UCSD-AML1 (cell line): ENCODE data around the gene GAK.

Source experiments
- DNase-seq: peaks from one replicate; lab custom pipeline; 2025; ENCODE audit not compliant: unreplicated experiment; lab: John Stamatoyannopoulos, UW

The GAK gene

DNA sequence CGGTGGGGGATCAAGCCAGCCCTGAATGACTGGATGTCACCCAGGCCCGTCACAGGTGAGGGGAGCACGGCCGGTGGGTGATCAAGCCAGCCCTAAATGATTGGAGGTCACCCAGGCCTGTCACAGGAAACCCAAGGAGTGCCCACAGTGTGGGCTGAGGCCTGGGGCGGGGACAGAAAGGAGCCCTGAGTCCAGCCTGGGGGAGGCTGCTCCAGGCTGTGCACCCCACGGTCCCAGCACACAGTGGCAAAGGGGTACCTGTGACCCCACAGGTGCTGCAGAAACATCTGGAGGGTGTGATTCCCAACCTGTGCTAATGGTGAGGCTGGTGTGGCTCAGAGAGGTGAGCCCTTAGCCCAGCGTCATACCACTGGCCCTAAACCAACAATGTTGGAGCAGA, 100.0 kb downstream of the GAK start:
- DNase-seq, result no peak

DNA sequence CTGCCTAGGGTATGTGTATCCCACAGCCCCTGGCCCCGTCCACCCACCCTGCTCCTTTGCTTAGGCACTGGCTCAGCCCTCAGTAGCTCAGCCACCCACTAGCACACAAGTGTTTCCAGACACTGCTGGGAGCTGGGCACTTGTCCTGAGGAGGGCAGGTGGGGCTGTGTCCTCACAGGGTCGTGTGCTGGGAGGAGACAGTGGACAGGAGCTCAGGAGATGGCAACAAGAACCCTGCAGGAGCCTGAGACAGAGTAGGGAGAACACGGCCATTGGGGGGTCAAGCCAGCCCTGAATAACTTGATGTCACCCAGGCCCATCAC, 100.7 kb downstream of the GAK start:
- no peak for DNase-seq

DNA sequence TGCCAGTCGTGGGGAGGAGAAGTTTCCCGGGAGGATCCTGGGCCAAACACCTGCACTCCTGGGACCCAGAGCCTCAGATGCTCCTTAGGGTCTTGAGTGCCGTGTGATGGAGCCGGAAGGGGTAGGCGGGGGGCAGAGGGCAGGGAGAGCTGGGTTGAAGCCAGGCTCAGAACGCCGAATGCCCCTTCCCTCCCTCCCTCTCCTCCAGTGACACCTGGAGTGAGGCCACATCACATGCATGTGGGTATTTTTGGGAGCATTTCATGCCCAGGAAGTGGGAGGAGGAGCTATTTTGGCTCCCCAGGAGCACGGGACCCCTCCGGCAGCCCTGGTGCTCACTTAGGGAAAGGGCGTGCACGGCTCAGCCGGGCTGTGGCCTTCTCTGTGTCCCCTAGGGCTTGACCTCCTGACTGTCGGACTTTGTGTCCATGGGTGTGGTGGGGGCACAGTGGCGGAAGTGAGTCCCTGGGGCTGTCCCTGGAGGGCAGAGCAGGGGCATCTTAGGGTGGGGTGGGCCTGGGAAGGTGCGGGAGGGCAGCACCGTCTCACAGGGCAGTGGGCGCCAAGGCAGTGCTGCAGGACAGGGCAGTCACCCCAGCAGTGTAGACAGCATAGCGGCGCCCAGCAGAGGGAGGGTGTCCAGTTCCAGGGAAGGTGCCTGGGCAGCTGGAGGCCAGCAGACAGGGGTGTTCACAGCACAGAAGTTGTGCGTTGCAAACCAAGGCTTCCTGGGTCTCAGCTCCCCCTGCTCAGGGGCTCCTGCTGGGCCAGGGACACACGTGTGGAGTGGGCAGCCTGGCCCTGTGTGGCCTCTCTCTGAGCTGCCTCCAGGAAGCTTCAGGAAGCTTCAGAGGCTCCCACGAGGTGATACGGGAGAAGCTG, 101.3 kb downstream of the GAK start:
- no peak for DNase-seq

DNA sequence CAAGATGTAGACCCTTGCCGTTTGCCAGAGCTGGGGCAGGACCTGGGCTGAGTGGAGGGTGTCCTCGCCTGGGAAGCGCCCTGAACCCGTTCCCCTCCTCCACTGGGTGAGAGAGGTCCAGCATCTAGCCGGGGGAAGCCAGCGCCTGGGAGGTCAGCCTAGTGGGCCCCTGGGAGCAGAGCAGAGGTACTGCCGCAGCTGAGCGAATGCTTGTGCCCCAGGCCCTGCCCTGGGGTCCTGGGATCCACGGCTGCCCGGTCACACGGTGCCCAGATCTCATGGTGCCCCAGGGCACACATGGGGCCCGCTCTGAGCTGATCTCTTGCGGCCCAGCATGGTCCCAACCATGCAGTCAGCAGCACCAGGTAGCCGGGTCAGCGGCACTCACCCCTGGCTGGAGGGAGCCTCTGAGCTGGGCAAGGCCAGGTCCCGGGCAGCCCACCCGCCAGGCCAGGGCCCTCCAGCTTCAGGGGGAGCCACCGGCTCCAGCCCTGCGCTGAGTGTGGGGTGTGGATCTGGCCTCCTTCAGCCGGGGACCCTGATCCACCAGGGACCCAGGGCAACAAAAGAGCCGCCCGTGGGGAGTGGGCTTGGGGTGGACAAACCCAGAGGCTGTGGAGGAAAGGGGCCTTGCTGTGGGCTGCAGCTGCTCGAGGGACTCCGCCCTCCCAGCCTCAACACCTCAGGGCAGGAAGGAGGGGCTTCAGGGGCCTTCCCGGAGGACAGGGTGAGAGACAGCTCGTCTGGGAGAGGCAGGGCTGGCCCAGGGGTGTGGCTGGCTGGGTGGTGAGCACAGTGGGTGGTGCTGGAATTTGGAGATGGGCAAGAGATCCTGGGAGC, 102.1 kb downstream of the GAK start:
- DNase-seq, result no peak

DNA sequence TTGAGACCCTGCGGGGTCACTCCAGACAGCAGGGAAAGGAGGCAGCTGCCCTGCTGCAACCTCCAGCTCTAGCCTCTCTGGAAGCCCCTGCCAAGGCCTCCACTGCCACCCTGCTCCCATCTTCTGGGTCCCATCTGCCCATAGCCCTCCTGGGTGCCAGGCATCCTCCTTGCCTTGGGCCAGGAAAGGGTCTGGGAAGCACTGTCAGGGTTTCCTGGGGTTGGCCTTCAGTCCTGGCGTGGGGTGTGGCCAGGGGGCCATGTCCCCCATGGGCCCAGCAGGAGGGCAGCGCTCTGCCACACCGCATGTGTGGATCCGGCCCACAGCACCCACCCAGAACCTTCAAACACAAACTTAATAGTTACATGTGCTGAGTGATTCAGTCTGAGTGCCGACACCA, 102.8 kb downstream of the GAK start:
- DNase-seq, result no peak

DNA sequence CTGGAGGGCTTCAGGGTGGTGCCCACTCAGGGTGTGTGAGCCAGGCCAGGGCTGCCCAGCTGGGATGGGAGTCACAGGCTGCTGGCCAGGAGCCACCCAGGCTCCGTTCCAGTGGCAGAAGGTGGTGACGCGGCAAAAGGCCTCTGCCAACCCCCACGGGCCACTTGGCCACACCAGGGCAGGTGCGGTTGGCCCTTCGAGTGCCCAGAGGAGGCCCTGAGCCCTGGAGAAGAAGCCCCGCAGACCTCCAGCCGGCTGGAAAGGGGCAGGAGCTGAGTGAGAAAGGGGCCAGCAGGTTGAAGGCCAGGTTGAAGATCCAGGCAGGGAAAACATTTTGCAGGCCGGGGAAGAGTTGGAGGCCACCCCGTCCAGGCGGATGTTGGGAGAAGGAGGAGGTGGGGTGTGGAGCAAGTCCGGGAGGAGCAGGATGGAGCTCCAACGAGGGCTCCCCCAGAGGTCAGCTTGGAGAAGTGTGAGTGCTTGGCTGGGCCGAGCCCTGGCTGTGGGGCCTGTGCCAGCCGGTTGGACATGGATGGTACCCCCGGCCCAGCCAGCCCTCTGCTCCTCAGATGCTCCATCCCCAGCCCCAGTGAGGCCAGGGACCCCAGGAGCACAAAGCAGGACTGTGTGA, 103.4 kb downstream of the GAK start:
- DNase-seq, result no peak

DNA sequence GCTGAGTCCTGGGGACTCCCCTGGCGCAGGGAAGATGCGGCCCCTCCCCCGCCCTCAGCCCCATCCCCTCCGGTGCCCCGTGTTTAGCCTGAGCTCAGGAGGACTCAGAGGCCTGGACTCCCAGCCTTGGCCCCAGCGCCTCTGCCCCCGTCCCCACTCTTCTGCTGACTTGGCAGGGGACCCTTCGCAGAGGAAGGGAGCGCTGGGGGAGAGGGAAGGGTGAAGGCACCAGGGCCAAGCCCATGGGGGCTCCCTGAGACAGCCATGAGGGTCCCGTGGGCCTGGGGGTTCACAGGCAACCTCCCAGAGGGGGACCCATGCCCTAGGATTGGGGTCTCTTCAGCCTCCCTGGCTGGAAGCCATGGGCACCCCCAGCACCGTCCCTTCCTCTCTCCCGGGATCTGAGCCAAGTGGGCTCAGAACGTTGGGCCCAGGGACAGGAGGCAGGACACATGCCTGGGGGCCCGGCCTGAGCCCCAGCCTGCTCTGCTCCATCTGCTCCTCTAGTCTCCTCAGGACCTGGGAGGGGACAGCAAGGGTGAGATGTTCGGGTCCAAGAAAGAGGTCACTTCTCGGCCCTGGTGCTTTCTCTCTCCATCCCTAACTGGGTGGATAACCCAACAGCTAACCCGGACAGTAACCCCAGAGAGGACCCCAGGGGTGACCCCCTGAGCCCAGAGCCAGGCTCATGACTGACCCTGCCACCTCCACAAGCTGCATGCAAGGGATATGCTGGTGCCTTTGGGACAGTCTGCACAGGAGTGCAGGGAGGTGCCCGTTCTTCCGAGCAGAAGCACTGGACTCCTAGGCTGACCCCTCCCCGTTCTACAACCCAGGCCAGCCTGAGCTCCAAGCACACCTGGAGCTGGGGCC, 104.7 kb downstream of the GAK start:
- DNase-seq, result no peak

DNA sequence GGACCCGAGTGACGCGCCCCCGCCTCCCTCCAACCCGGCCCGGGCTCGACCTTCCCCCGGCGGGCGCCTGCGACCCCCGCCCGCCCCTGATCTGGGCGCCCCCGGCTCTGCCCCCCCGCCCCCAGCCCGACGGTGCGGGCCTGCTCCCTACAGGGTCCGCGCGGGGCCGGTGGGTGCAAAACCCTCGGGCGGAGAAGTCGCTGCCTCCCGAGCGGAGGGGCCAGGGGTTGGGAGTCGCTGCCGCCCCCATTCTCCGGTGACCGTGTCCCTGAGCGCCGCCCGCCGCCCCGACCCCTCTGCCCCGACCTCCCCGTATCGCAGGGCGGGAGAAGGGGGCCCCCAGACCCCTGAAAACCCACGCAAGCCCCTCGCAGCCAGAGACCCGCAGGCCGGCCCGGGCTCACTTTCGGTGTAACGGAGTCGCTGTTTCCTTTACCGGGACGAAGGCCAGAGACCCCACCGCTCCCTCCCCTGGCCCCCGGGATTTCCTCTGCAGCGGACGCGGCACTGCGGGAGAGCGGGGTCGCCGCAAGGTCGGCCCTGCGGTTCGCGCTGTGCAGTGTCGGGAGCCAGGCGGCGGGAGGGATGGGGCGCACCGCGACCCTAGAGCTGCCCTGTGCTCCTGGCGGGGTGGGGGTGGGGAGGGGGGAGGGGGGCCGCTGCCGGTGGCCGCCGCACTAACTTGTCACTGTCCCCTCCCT, 105.5 kb downstream of the GAK start:
- no peak for DNase-seq

DNA sequence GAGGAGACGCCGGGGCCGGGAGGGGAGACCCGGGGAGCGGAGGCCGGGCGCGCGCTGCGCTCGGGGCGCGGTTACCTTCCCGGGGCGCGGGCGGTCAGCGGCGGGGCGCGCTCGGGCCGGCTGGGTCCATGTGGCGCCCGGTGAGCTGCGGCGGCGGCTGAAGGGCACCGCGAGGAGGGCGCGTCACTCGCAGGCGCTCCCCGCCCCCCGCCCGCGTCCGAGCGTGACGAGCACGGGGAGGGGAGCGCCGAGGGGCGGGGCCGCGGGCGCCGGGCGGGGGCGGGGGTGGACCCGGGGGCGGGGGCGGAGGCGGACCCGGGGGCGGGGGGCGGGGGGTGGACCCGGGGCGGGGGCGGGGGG, 106.2 kb downstream of the GAK start, which contains the start of gene CPLX1:
Gene CPLX1, minus strand, starts transcription at position 159 of the 360 bp plus-strand sequence. CDS start 1,607 bp downstream, outside the sequence.
- DNase-seq, result no peak

DNA sequence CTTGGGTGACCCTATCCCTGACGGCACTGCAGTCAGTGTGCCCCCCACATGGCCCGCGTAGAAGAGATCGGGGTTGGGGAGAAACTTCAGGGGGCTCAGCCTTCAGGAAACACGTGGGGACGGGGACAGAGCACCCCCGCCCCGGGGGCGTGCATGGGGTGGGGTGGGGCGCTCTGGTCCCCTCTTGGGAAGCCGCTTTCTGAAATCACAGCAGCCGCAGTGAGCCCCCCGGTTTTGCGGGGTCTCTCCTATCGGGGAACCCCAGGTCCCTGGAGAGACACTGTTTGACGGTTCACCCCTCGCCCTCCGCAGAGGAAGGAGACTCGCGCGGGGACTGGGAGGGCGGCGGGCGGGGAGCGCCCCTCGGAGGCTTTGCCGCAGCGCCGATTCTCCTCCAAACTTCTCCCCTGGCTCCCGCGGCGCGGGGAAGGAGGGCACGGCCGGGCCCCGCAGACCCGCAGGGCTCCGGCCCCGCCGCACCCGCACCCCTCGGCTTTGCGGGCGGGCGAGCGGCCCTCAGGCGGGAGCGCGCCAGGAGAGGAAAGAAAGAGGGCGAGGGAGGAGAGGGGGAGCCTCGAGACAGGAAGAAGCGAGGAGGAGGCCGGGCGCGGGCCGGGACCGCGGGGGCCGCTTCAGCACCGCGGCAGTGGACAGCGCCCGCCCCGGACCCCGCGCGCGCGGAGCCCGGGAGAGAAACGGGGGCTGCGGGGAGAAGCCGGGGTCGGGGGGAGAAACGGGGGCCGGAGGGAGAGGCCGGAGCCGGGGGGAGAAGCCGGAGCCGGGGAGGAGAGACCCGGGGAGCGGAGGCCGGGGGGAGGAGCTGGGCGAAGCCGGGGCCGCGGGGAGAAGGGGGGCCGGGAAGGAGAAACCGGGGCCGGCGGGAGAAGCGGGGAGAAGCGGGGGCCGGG, 106.8 kb downstream of the GAK start:
- no peak for DNase-seq

DNA sequence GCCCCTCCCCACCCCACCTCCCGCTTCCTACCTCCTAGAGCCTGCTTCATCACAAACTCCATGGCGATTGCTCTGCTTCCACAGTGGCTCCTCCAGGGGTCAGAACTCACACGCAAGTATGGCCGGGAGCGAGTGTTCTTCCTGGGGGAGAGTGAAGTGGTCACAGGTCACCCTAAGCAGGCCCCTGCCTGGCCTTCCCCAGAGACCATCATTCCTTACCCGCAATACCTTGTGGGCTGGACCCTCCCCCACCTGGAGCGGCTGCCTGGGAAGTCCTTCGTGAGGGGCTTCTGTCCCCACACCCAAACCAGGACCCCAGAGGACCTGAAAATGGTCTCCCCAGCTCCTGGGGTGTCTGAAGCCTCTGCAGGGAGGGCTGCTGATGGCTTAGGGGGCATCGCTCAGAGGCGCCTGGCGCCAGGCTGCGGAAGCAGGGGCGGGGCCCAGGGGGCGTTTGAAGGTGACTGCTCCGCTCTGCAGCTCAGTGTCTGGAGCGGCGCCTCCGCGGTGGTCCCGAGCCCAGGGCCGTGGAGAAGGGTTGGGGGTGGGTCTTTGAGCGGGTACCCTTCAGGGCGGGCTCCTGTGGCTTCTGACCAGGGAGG, 107.6 kb downstream of the GAK start:
- no peak for DNase-seq

DNA sequence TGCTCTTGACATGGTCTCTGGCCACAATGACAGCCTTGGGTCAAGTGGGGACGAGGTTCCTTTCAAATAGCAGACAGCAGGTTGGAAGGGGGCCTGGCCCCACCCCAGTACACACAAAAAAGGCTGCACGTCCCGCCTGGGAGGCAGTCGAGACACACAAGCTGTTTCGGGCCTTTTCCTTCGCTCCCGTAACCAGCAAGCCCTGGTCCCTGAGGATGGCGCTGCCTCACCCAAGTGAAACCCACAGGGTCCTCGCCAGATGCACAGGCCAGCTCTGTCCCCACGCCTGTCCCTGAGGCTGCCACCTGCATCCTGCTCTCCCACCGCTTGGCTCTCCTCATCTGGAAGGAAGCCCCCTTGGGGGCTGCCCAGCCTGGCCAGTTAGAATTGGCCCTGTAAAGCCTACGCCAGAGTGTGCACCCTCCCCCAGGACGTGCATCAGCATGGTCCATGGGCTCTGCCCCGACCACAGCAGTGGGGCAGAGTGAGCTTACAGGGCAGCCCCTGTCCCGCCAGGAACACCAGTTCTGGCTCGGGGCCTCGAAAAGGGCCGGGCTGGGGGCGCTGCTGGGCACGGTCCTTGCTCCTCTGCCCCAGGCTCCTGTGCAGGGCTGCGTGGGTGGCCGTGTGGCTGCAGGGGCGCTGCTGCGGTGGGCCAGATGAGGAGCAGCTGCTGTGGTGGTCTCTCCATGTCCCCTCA, 108.2 kb downstream of the GAK start:
- no peak for DNase-seq

DNA sequence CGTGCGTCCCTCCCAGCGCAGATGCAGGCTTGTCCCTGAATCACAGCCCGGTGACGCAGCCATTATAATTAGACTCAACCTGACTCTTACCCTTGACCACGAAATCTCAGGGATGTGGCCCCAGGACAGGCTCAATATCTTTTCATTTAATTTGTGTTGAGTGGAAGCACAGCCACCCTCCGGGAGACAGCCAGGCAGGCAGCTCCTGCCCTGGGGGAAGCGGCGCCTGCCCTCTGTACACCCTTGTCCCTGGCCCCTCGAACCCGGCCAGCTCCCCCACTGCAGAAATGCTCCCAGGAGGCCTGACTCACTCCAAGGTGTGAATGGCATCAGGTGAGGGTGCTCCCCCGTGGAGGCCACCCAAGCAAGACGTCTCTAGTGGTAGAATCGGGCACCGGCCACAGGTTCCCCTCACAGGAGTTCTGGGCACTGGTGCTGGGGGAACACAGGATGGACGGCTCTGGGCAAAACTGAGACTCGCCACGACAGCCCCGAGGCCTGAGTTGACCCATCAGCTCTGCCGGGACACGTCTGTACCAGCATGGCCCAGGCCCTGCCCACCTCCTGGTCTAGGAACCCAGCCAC, 108.8 kb downstream of the GAK start:
- DNase-seq, result no peak

DNA sequence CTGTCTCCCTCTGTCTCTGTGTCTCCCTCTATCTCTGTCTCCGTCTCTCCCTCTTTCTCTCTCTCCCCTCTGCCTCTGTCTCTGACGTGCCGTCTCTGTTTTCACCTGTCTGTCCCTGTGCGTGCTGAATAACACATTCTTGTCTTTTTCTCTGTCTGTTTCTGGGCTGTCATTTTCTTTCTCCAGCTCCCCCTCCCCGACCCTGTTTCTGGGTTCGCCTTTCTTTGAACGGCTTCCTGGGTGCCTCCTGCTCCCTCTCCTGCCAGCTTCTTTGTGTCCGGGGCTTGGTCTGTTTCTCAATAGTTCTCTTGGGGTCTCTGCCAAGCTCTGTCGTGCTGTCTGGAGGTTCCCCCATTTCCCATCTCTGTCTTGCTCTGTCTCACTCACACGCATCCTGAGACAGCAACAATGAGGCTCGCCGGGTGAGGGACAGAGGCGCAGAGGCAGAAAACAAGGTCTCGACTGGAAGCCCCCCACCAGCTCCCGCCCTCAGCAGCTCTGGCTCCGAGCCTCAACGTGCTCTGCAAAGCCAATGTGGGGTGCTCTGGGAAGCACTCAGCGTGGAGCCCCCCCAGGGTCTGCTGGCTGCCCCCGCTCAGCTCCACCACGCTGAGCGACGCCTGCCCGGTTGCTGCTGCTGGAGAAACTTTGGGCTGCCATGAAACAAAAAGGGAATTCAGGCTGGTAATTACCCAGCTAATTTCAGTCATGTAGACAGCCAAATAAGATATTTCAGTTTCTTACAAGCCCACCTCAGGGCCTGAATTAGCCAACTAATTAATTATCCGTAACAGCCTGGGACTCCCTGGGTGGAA, 109.5 kb downstream of the GAK start:
- DNase-seq, result no peak

DNA sequence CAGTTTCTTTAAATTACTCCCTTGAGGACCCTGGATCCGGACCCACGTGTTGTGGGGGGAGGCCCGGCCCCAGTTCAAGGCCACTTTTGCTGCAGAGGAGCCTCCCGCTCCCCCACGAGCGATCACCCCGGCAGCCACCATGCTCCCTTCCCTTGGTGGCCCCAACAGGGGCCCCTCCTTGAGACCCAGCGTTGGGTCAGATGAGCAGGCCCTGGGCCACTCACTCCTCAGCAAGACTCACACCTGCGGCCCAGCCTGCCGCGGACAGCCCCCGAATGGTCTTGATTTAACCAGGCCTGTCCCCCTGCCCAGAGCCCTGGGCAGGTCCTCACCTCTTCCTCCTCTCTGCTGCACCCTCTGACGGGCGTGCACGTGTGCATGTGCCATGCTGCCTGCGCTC, 110.5 kb downstream of the GAK start:
- DNase-seq, result no peak

DNA sequence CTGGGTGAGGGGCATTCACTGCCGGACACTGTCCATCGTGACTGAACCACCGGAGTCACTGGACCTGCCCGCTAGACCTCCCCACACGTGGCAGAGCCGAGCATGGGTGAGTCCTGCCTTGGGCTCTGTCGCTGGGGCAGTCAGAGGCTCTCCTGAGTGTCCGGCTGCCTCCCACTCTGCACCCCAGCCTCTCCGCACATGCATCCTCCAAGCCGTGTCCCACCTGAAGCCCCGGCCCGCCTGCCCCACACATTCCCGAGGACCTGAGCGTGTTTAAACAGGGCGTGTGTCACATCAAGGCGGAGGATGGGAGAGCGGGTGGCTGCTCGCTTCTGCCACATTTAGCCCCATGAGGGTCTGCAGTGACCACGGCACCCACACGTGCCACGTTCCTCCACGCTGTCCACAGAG, 110.9 kb downstream of the GAK start:
- DNase-seq, result no peak
